HPDE6-E6E7 (cell line): ENCODE measurements around the gene PHYHD1.

Source experiments
- DNase-seq: peaks from one replicate; pipeline ENCODE4 v3.0.0; 2011; ENCODE audit warnings: missing footprints; ENCODE audit errors: extremely low spot score

The PHYHD1 gene

GRCh38 chr9:128901379-128901778 is 19.4 kb upstream of the PHYHD1 start:
- DNase-seq = no peak

- no peak for DNase-seq
Observed at GRCh38 chr9:128901822-128902221, 19.0 kb upstream of the PHYHD1 start.

GRCh38 chr9:128902351-128903078 is 18.3 kb upstream of the PHYHD1 start:
- peak; percentile 76 for DNase-seq

- no peak for DNase-seq
Observed at GRCh38 chr9:128903079-128903461, 17.7 kb upstream of the PHYHD1 start.

GRCh38 chr9:128903871-128904620 is 16.7 kb upstream of the PHYHD1 start:
- DNase-seq = no peak

GRCh38 chr9:128905964-128906363 is 14.8 kb upstream of the PHYHD1 start:
- no peak for DNase-seq

- DNase-seq = no peak
Observed at GRCh38 chr9:128906741-128907140, 14.0 kb upstream of the PHYHD1 start.

GRCh38 chr9:128908372-128908771 is 12.4 kb upstream of the PHYHD1 start:
- DNase-seq = no peak

GRCh38 chr9:128909859-128910258 is 10.9 kb upstream of the PHYHD1 start:
- no peak for DNase-seq

GRCh38 chr9:128910906-128911305 is 9.9 kb upstream of the PHYHD1 start:
- DNase-seq = no peak

- DNase-seq = no peak
Observed at GRCh38 chr9:128911529-128912035, 9.2 kb upstream of the PHYHD1 start.

- peak; percentile 94 for DNase-seq
Observed at GRCh38 chr9:128912270-128912853, 8.4 kb upstream of the PHYHD1 start.

- no peak for DNase-seq
Observed at GRCh38 chr9:128913048-128913900, 7.5 kb upstream of the PHYHD1 start.

- no peak for DNase-seq
Observed at GRCh38 chr9:128913995-128914772, 6.6 kb upstream of the PHYHD1 start.

GRCh38 chr9:128916204-128916603 is 4.6 kb upstream of the PHYHD1 start:
- no peak for DNase-seq

GRCh38 chr9:128916745-128917144 is 4.0 kb upstream of the PHYHD1 start:
- DNase-seq = no peak

GRCh38 chr9:128917151-128917849 is 3.5 kb upstream of the PHYHD1 start:
- no peak for DNase-seq

- DNase-seq = no peak
Observed at GRCh38 chr9:128918921-128919320, 1.9 kb upstream of the PHYHD1 start.

- no peak for DNase-seq
Observed at GRCh38 chr9:128919402-128920089, 1.2 kb upstream of the PHYHD1 start.
